ENCODE measurements around the gene SKIL.
A peak's percentile ranks its signal among the peaks of the same experiment; 100 is the strongest.

The SKIL gene

DNA sequence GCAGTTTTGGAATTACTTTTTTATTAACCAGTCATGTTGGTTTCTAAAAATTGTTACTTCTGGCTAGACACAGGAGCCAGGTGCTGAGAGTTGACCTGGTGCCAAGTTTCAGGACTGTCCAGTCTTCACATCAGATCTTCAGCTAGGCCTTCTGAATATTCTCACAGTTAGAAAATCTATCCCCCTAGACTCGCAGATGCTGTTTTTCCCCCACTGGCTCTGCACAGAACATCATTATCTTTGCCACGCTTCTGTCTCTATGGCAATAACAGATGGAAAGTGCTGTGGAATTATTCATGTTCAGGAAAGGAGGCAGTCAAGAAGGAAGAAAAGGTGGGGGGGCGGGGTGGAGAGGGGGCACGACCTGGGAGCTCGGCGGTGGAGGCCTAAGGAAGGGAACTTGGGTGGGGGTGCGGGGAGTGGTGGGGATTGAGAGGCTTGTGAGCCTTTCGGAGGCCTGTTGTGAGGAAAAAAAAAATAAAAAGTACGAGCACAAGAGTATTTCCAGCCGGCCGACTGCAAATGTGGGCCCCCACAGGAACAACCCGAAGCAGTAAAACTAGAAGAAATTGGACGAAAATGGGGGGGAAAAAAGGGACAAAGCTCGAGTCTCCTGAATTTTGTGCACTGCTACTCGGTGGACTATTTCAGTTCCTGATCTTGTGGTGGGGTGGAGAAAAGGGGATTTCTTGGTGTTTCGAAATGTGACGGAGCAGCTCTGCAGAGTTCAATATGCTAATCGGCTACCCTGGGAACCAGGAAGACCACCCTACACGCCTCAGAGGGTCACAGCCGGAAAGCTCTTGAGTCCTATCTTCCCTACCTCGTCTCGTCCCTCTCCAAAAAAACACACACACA is 1.5 kb upstream of the SKIL start:
- Mint-ChIP-seq H3K4me3 (peak overlapping the region; percentile 71 to 80 (median 80)), H3K27ac (peak overlapping the region; percentile 99 to 100 (median 100)), H3K4me1 (peaks cover 52% of the 10 kb centered on the region), H3K9me3 (peaks cover 2% of the 10 kb centered on the region), H3K27me3 (ENCODE audit: low read depth) (no peaks in the 10 kb centered on the region), H3K36me3 (ENCODE audit: low read depth) (peaks cover 24% of the 10 kb centered on the region)
- no peak for TF ChIP-seq CTCF (IDR thresholded peaks at IDR 0.05; ENCODE audit: unreplicated experiment in 3 of 3)

GRCh38 chr3:170356596-170357175 is 829 bp upstream of the SKIL start:
- peak overlapping the region; percentile 71 to 80 (median 80) for H3K4me3 Mint-ChIP-seq
- H3K9me3 Mint-ChIP-seq: peaks cover 2% of the 10 kb centered on the region
- H3K36me3 Mint-ChIP-seq (ENCODE audit: low read depth): peaks cover 31% of the 10 kb centered on the region
- peak overlapping the region; percentile 99 to 100 (median 100) for H3K27ac Mint-ChIP-seq
- no peak for TF ChIP-seq CTCF (IDR thresholded peaks at IDR 0.05; ENCODE audit: unreplicated experiment in 3 of 3)
- peaks cover 56% of the 10 kb centered on the region for H3K4me1 Mint-ChIP-seq
- no peaks in the 10 kb centered on the region for H3K27me3 Mint-ChIP-seq (ENCODE audit: low read depth)

- Mint-ChIP-seq H3K36me3 (ENCODE audit: low read depth) (peaks cover 47% of the 10 kb centered on the region), H3K27ac (peak overlapping the region; percentile 96 to 99 (median 99)), H3K9me3 (peaks cover 2% of the 10 kb centered on the region), H3K4me3 (peak overlapping the region; percentile 94 to 97 (median 96)), H3K4me1 (peaks cover 63% of the 10 kb centered on the region), H3K27me3 (ENCODE audit: low read depth) (no peaks in the 10 kb centered on the region)
- TF ChIP-seq CTCF (IDR thresholded peaks at IDR 0.05; ENCODE audit: unreplicated experiment in 3 of 3): peak in 2 of 3 experiments; percentile 40 to 44
Observed at GRCh38 chr3:170358042-170359010, 811 bp downstream of the SKIL start.

DNA sequence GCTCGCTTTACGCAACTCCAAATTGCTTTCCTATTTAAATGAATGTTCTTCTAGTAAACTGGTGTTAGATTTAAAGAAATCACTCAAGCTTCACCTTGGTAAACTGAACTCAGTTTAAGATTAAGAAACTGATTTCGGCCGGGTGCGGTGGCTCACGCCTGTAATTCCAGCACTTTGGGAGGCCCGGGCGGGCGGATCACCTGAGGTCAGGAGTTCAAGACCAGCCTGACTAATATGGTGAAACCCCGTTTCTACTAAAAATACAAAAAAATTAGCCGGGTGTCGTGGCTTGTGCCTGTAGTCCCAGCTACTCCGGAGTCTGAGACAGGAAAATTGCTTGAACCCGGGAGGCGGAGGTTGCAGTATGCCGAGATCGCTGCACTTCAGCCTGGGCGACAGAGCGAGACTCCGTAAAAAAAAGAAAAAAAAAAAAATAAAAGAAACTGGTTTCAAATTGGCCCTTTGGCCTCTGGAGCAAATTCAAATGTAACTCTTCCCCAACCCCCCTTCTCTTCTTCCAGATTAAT is 1.7 kb downstream of the SKIL start:
- Mint-ChIP-seq H3K27me3 (ENCODE audit: low read depth) (no peaks in the 10 kb centered on the region), H3K27ac (peak overlapping the region; percentile 96 to 99 (median 99)), H3K9me3 (peaks cover 2% of the 10 kb centered on the region), H3K36me3 (ENCODE audit: low read depth) (peaks cover 56% of the 10 kb centered on the region), H3K4me1 (peaks cover 54% of the 10 kb centered on the region), H3K4me3 (peak overlapping the region; percentile 94 to 97 (median 96))
- no peak for TF ChIP-seq CTCF (IDR thresholded peaks at IDR 0.05; ENCODE audit: unreplicated experiment in 3 of 3)

DNA sequence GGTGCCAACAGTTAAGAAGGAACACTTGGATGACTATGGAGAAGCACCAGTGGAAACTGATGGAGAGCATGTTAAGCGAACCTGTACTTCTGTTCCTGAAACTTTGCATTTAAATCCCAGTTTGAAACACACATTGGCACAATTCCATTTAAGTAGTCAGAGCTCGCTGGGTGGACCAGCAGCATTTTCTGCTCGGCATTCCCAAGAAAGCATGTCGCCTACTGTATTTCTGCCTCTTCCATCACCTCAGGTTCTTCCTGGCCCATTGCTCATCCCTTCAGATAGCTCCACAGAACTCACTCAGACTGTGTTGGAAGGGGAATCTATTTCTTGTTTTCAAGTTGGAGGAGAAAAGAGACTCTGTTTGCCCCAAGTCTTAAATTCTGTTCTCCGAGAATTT is 3.0 kb downstream of the SKIL start:
- H3K27ac Mint-ChIP-seq: peak overlapping the region; percentile 42 to 81 (median 77)
- no peaks in the 10 kb centered on the region for H3K27me3 Mint-ChIP-seq (ENCODE audit: low read depth)
- no peak for TF ChIP-seq CTCF (IDR thresholded peaks at IDR 0.05; ENCODE audit: unreplicated experiment in 3 of 3)
- peaks cover 65% of the 10 kb centered on the region for H3K36me3 Mint-ChIP-seq (ENCODE audit: low read depth)
- H3K9me3 Mint-ChIP-seq: peaks cover 2% of the 10 kb centered on the region
- peaks cover 50% of the 10 kb centered on the region for H3K4me1 Mint-ChIP-seq
- peak overlapping the region; percentile 94 to 97 (median 96) for H3K4me3 Mint-ChIP-seq

Data from nephron (organoid).